ENCODE results near the gene CHST9.
"Not testable (repeated sequence)": the region's sequence is repeated elsewhere in the genome, so short reads cannot be mapped to it uniquely, and the experiment has no call there.

DNA sequence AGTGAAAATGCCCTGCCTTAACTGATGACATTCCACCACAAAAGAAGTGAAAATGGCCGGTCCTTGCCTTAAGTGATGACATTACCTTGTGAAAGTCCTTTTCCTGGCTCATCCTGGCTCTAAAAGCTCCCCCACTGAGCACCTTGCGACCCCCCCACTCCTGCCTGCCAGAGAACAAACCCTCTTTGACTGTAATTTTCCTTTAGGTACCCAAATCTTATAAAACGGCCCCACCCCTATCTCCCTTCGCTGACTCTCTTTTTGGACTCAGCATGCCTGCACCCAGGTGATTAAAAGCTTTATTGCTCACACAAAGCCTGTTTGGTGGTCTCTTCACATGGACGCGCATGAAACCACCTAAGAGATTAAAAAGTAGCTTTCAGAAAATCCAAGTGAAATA lies 47.2 kb upstream of the CHST9 start:
- TF ChIP-seq, protein P1, sequence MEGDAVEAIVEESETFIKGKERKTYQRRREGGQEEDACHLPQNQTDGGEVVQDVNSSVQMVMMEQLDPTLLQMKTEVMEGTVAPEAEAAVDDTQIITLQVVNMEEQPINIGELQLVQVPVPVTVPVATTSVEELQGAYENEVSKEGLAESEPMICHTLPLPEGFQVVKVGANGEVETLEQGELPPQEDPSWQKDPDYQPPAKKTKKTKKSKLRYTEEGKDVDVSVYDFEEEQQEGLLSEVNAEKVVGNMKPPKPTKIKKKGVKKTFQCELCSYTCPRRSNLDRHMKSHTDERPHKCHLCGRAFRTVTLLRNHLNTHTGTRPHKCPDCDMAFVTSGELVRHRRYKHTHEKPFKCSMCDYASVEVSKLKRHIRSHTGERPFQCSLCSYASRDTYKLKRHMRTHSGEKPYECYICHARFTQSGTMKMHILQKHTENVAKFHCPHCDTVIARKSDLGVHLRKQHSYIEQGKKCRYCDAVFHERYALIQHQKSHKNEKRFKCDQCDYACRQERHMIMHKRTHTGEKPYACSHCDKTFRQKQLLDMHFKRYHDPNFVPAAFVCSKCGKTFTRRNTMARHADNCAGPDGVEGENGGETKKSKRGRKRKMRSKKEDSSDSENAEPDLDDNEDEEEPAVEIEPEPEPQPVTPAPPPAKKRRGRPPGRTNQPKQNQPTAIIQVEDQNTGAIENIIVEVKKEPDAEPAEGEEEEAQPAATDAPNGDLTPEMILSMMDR (IDR thresholded peaks at IDR 0.05; ENCODE audit: low read depth, low read length, poor library complexity, severe bottlenecking): not testable (repeated sequence)
- not testable (repeated sequence) for TF ChIP-seq EZH2phosphoT487 (IDR thresholded peaks at IDR 0.05; ENCODE audit: borderline replicate concordance, low read length)

All from DOHH2 (cell line).